ENCODE data around the gene BGLAP. TPM values are rescaled to one million over a fixed set of nuclear protein-coding genes. Genes with fewer than 3 reads are reported as not detected.

Gene BGLAP
- total RNA-seq, 1 donor from 2014 or later, result 3.1 TPM

DNA sequence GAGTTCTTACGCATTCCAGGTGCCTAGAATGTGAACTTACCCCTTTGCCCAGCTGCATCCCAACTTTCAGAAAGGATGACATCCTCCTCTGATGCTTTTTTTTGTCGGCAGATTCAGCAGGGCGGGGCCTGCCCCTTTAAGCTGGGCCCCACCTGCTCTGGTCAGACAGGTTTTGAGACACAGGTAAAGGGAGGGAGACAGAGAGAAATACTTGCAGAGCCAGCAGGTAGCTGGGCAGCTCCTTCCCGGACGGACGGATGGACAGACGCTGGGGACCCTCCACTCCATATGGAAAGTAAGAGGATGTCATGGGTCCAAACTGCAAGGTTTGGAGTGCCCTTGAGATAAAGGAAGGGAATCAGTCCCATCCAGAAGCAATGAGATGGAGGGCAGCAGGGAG is 42.1 kb downstream of the BGLAP start, which contains the start of gene TMEM79:
Gene TMEM79 (plus strand): TSS at position 214 of the 400 bp plus-strand sequence. CDS start 902 bp downstream, outside the sequence.
- peaks cover 4% of the 10 kb centered on the region for H3K36me3 Mint-ChIP-seq
- no peaks in the 10 kb centered on the region for H3K27me3 Mint-ChIP-seq
- peak within 1 kb of the TSS; percentile 97 for H3K27ac Mint-ChIP-seq
- no peaks in the 10 kb centered on the region for H3K9me3 Mint-ChIP-seq
- peaks cover 30% of the 10 kb centered on the region for H3K4me1 Mint-ChIP-seq (ENCODE audit: unreplicated experiment)
- H3K4me3 Mint-ChIP-seq, result peak within 1 kb of the TSS; percentile 93
- no peak for DNase-seq (ENCODE audit: extremely low spot score, unreplicated experiment)
- TF ChIP-seq CTCF (conservative IDR thresholded peaks at IDR 0.05), result no peak

DNA sequence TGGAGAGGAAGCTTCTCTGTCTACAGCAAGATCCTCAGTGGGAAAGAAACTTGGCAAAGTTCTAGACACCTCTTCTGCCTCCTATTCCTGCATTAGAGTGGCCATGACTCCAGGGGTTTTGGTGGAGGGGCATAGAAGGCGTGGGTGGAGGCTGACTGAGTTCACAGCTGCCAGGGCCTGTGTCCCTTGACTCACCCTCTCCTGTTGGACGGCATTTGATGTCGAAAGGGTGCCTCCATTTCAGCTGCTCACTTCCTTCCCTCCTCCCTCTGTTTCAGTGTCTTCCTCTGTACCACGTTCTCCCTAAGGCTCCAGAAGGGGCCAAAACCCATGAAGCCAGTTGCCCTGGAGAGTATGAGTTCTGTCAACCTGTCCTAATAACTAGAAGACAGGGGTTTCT is 42.8 kb downstream of the BGLAP start:
- no peaks in the 10 kb centered on the region for H3K27me3 Mint-ChIP-seq
- peak overlapping the region; percentile 97 for H3K27ac Mint-ChIP-seq
- H3K4me1 Mint-ChIP-seq (ENCODE audit: unreplicated experiment), result peaks cover 30% of the 10 kb centered on the region
- peak overlapping the region; percentile 93 for H3K4me3 Mint-ChIP-seq
- TF ChIP-seq CTCF (conservative IDR thresholded peaks at IDR 0.05), result no peak
- no peak for DNase-seq (ENCODE audit: extremely low spot score, unreplicated experiment)
- H3K36me3 Mint-ChIP-seq, result peaks cover 7% of the 10 kb centered on the region
- H3K9me3 Mint-ChIP-seq, result no peaks in the 10 kb centered on the region

- DNase-seq (ENCODE audit: extremely low spot score, unreplicated experiment), result no peak
- Mint-ChIP-seq H3K27ac (no peak overlapping the region), H3K9me3 (no peaks in the 10 kb centered on the region), H3K27me3 (no peaks in the 10 kb centered on the region), H3K4me1 (ENCODE audit: unreplicated experiment) (peaks cover 30% of the 10 kb centered on the region), H3K4me3 (no peak overlapping the region), H3K36me3 (peaks cover 11% of the 10 kb centered on the region)
- no peak for TF ChIP-seq CTCF (conservative IDR thresholded peaks at IDR 0.05)
Measured at GRCh38 chr1:156285437-156285836, 43.5 kb downstream of the BGLAP start.

GRCh38 chr1:156286061-156286460 is 44.1 kb downstream of the BGLAP start:
- Mint-ChIP-seq H3K36me3 (peaks cover 12% of the 10 kb centered on the region), H3K9me3 (no peaks in the 10 kb centered on the region), H3K4me1 (ENCODE audit: unreplicated experiment) (peaks cover 24% of the 10 kb centered on the region), H3K4me3 (peak overlapping the region; percentile 45), H3K27ac (peak overlapping the region; percentile 36), H3K27me3 (no peaks in the 10 kb centered on the region)
- DNase-seq (ENCODE audit: extremely low spot score, unreplicated experiment), result no peak
- TF ChIP-seq CTCF (conservative IDR thresholded peaks at IDR 0.05), result no peak

GRCh38 chr1:156289857-156290256 is 47.9 kb downstream of the BGLAP start:
- Mint-ChIP-seq H3K27ac (no peak overlapping the region), H3K4me1 (ENCODE audit: unreplicated experiment) (peaks cover 15% of the 10 kb centered on the region), H3K27me3 (no peaks in the 10 kb centered on the region), H3K36me3 (peaks cover 12% of the 10 kb centered on the region), H3K4me3 (no peak overlapping the region), H3K9me3 (no peaks in the 10 kb centered on the region)
- no peak for TF ChIP-seq CTCF (conservative IDR thresholded peaks at IDR 0.05)
- DNase-seq (ENCODE audit: extremely low spot score, unreplicated experiment), result no peak

Data from type B pancreatic cell (in vitro differentiated cells).